Activated T-helper 17 cell treated with anti-CD3 and anti-CD28 coated beads, Interleukin-2, amount 50 U/mL, for 72 hours (primary cell): ENCODE data around the gene CREB5. TPM values are rescaled to one million over a fixed set of nuclear protein-coding genes. Genes with fewer than 3 reads are reported as not detected.

Source experiments
- ATAC-seq: fragments of 150-1000 bp; cut with Tn5 transposase; replicated peaks from 2 replicates; pipeline ENCODE4 v1.10.0; 2021; ENCODE audit warnings: mild to moderate bottlenecking, moderate library complexity
- H3K27ac Mint-ChIP-seq: one replicate; pipeline ENCODE4 v1.8.0; 2022; ENCODE audit warnings: mixed read lengths
- H3K27me3 Mint-ChIP-seq: one replicate; pipeline ENCODE4 v1.8.0; 2022; ENCODE audit warnings: mixed read lengths
- H3K36me3 Mint-ChIP-seq: one replicate; pipeline ENCODE4 v1.8.0; 2022; ENCODE audit warnings: low read depth, mild to moderate bottlenecking, mixed read lengths
- H3K4me1 Mint-ChIP-seq: one replicate; pipeline ENCODE4 v1.8.0; 2022; ENCODE audit warnings: mixed read lengths
- H3K4me3 Mint-ChIP-seq: one replicate; pipeline ENCODE4 v1.8.0; 2022; ENCODE audit warnings: mild to moderate bottlenecking, mixed read lengths
- H3K9me3 Mint-ChIP-seq: one replicate; pipeline ENCODE4 v1.8.0; 2022; ENCODE audit warnings: mixed read lengths
- total RNA-seq, 2 donors: library from RNA; stranded (reverse); gene quantifications; one replicate each; pipeline ENCODE4 v1.2.3, GENCODE V29; 2022

The CREB5 gene
- total RNA-seq, 2 donors from 2014 or later, result 0.02 TPM; not detected in 1

DNA sequence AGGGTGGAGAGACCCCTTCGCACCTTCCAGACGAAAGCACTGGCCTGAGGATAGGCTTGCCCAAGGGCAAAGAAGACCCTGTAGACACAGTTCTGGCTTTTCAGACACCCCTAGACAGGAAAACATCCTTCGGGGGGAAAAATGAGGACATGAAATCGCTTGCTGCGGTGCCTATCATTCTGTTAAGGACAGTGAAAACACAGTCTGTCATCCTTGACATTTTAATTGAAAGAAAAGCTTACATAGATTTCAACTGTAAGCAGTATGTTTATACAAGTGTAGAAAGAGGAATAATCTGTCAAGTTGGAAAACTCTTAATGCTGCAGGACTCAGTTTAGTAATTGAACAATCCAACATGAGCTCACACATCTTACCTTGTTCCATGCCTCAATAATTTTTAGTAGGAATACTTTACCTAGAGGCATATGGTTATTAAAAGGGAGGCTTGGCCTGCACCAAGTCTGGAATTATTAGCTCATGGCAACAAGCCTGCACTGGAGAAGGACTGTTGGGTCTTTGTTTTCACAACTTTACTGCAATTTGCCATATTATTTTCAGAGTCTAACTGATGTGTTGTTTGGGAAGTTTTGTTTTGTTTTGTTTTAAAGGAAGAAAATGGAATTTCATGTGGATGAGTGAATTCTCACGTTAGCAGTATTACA, 302.3 kb downstream of the CREB5 start:
- Mint-ChIP-seq H3K27me3 (no peaks in the 10 kb centered on the region), H3K27ac (no peak overlapping the region), H3K9me3 (no peaks in the 10 kb centered on the region), H3K4me3 (no peak overlapping the region), H3K4me1 (no peaks in the 10 kb centered on the region), H3K36me3 (no peaks in the 10 kb centered on the region)
- ATAC-seq, result no peak

- no peaks in the 10 kb centered on the region for H3K27me3 Mint-ChIP-seq
- H3K36me3 Mint-ChIP-seq, result no peaks in the 10 kb centered on the region
- no peak overlapping the region for H3K4me3 Mint-ChIP-seq
- H3K9me3 Mint-ChIP-seq, result no peaks in the 10 kb centered on the region
- ATAC-seq, result no peak
- no peaks in the 10 kb centered on the region for H3K4me1 Mint-ChIP-seq
- no peak overlapping the region for H3K27ac Mint-ChIP-seq
Measured at GRCh38 chr7:28717445-28718054, 305.2 kb downstream of the CREB5 start.

GRCh38 chr7:28718055-28718481, 305.8 kb downstream of the CREB5 start:
- Mint-ChIP-seq H3K9me3 (no peaks in the 10 kb centered on the region), H3K27ac (no peak overlapping the region), H3K36me3 (no peaks in the 10 kb centered on the region), H3K27me3 (no peaks in the 10 kb centered on the region), H3K4me3 (no peak overlapping the region), H3K4me1 (no peaks in the 10 kb centered on the region)
- no peak for ATAC-seq

DNA sequence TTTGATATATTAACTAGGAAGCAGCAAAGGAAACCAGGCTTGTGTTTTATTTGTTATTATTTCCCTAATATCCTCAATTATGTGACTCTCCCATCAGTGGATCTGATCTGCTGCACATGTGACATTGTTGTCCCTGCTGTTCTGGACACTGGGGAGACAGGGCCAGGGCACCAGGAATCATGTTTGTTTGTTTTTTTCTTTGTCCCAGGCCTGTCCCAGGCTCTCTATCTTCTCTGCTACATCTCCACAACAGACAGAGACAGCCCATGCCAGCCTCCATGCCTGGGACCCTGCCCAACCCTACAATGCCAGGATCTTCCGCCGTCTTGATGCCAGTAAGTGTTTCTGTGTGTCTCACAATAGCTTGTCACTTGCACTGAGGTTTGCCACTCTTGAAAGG, 306.2 kb downstream of the CREB5 start:
- H3K36me3 Mint-ChIP-seq, result no peaks in the 10 kb centered on the region
- no peak overlapping the region for H3K4me3 Mint-ChIP-seq
- ATAC-seq, result no peak
- no peak overlapping the region for H3K27ac Mint-ChIP-seq
- H3K9me3 Mint-ChIP-seq, result no peaks in the 10 kb centered on the region
- H3K27me3 Mint-ChIP-seq, result no peaks in the 10 kb centered on the region
- no peaks in the 10 kb centered on the region for H3K4me1 Mint-ChIP-seq

DNA sequence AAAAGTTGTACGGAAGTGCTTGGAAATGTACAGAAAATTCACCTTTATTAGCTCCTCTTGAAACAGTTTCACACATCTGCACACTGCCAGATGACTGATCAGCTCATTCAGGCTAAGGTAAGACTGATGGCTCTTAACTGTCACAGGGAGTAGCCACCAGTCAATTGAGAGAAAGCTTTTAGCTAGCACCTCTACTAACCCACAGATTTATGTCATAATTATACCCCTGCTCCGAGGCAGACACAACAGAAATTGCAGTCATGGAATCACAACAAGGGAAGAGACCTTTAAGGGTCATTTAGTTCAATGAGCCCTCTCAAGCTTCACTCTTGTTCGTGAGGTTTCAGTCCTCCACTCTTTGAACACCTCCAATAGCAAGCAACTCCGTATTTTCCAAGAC, 310.4 kb downstream of the CREB5 start:
- no peak overlapping the region for H3K27ac Mint-ChIP-seq
- no peaks in the 10 kb centered on the region for H3K27me3 Mint-ChIP-seq
- H3K9me3 Mint-ChIP-seq, result no peaks in the 10 kb centered on the region

DNA sequence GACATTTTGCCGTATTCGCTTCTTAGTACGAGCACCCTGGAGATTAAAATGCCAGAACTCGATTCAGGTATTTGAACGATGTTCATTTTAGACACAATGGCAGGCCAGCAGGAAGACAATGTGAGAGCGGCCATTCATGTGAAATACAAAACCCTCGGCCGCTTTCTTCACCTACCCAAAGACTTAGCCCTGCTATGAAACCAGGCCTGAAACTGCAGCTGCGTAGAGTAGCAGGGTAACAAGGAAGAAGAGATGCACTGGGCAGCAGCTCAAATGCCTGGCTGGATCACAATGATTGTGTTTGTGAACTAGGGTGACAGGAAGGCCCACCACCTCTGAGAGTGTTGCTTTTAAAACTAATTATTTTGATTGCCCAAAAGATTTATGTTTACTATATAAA, 311.0 kb downstream of the CREB5 start:
- Mint-ChIP-seq H3K9me3 (no peaks in the 10 kb centered on the region), H3K27ac (no peak overlapping the region), H3K4me3 (no peak overlapping the region), H3K4me1 (no peaks in the 10 kb centered on the region), H3K27me3 (no peaks in the 10 kb centered on the region), H3K36me3 (no peaks in the 10 kb centered on the region)
- ATAC-seq, result no peak

More for the DNA sequence above, 310.4 kb downstream of the CREB5 start:
- ATAC-seq, result no peak
- no peaks in the 10 kb centered on the region for H3K4me1 Mint-ChIP-seq
- no peak overlapping the region for H3K4me3 Mint-ChIP-seq
- no peaks in the 10 kb centered on the region for H3K36me3 Mint-ChIP-seq

DNA sequence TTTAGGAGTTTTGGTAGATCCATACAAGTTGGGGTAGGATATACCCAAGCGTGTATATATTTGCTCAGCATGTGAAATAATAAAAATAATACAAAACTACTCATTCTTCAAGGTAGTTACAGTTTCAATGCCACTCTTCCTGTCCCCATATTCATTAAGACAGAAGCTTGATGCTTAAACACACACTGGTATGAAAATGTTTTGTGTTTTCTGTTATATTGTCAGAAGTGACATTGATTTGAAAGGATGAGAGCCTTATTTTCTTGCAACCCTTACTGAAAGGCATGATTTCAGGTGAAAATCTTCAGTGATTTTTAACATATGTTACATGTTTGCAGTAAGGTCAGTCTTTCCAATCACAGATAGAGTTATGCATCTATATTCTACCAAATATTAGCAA, 312.2 kb downstream of the CREB5 start:
- Mint-ChIP-seq H3K27ac (no peak overlapping the region), H3K4me3 (no peak overlapping the region), H3K9me3 (no peaks in the 10 kb centered on the region), H3K4me1 (no peaks in the 10 kb centered on the region), H3K36me3 (no peaks in the 10 kb centered on the region), H3K27me3 (no peaks in the 10 kb centered on the region)
- no peak for ATAC-seq

GRCh38 chr7:28725045-28725642, 312.8 kb downstream of the CREB5 start:
- no peaks in the 10 kb centered on the region for H3K9me3 Mint-ChIP-seq
- H3K27ac Mint-ChIP-seq, result no peak overlapping the region
- no peaks in the 10 kb centered on the region for H3K36me3 Mint-ChIP-seq
- H3K4me1 Mint-ChIP-seq, result no peaks in the 10 kb centered on the region
- no peak for ATAC-seq
- no peaks in the 10 kb centered on the region for H3K27me3 Mint-ChIP-seq
- no peak overlapping the region for H3K4me3 Mint-ChIP-seq

DNA sequence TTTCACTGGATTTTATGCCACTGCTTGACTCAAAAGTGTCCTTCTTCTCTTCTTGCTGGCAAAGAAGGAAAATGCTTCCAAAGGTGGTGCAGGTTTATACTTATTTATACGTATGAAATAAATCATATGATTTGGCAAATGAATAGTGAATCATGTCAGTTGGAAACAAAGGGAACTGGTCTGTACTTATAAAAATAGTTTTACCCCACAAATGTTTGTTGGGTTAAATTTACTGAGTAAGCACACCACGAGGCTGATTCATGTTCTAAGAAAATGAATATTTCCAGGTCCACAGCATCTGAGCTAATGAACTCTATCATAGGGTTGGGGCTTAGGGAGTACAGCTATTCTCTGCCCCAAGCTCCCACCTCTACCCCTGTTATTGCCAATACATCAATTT, 313.6 kb downstream of the CREB5 start:
- Mint-ChIP-seq H3K4me3 (no peak overlapping the region), H3K4me1 (no peaks in the 10 kb centered on the region), H3K36me3 (no peaks in the 10 kb centered on the region), H3K27me3 (no peaks in the 10 kb centered on the region), H3K27ac (no peak overlapping the region), H3K9me3 (no peaks in the 10 kb centered on the region)
- ATAC-seq, result no peak

GRCh38 chr7:28726555-28726954, 314.2 kb downstream of the CREB5 start:
- Mint-ChIP-seq H3K4me1 (no peaks in the 10 kb centered on the region), H3K27ac (no peak overlapping the region), H3K27me3 (no peaks in the 10 kb centered on the region), H3K9me3 (no peaks in the 10 kb centered on the region), H3K36me3 (no peaks in the 10 kb centered on the region), H3K4me3 (no peak overlapping the region)
- ATAC-seq, result no peak

- Mint-ChIP-seq H3K27me3 (peaks cover 3% of the 10 kb centered on the region), H3K36me3 (no peaks in the 10 kb centered on the region), H3K9me3 (no peaks in the 10 kb centered on the region), H3K4me1 (no peaks in the 10 kb centered on the region), H3K4me3 (no peak overlapping the region), H3K27ac (no peak overlapping the region)
- no peak for ATAC-seq
Measured at GRCh38 chr7:28729281-28729680, 317.0 kb downstream of the CREB5 start.

- Mint-ChIP-seq H3K4me3 (no peak overlapping the region), H3K27me3 (peaks cover 3% of the 10 kb centered on the region), H3K27ac (no peak overlapping the region), H3K9me3 (no peaks in the 10 kb centered on the region), H3K36me3 (no peaks in the 10 kb centered on the region), H3K4me1 (no peaks in the 10 kb centered on the region)
- no peak for ATAC-seq
Measured at GRCh38 chr7:28729727-28730126, 317.4 kb downstream of the CREB5 start.

DNA sequence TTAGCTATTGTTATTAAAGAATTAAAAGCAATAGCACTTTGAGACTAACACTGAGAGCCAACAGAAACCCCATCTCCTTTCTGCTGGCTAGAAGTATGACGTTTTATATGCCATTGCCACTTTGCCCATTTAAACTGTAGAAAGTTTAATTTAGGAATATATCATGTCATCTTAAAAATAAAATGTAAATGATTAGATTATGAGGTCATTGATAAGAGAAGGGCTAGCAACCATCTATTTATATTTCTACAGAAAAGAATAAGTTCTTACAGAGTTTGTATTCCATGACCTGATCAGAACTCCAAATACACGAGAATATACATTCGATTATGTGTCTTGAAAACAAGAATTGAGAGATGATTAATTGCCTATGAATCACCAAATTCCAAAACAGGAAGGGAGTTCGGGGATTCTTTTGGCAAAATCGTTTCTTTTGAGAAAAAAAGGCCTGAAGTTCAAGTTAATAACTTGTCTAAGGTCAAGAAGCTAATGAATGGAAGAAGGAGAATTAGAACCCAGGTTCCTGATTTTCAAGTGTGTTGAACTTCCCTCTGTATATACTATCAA, 318.9 kb downstream of the CREB5 start:
- Mint-ChIP-seq H3K9me3 (no peaks in the 10 kb centered on the region), H3K36me3 (no peaks in the 10 kb centered on the region), H3K27me3 (peaks cover 3% of the 10 kb centered on the region), H3K4me1 (no peaks in the 10 kb centered on the region), H3K4me3 (no peak overlapping the region), H3K27ac (no peak overlapping the region)
- no peak for ATAC-seq

DNA sequence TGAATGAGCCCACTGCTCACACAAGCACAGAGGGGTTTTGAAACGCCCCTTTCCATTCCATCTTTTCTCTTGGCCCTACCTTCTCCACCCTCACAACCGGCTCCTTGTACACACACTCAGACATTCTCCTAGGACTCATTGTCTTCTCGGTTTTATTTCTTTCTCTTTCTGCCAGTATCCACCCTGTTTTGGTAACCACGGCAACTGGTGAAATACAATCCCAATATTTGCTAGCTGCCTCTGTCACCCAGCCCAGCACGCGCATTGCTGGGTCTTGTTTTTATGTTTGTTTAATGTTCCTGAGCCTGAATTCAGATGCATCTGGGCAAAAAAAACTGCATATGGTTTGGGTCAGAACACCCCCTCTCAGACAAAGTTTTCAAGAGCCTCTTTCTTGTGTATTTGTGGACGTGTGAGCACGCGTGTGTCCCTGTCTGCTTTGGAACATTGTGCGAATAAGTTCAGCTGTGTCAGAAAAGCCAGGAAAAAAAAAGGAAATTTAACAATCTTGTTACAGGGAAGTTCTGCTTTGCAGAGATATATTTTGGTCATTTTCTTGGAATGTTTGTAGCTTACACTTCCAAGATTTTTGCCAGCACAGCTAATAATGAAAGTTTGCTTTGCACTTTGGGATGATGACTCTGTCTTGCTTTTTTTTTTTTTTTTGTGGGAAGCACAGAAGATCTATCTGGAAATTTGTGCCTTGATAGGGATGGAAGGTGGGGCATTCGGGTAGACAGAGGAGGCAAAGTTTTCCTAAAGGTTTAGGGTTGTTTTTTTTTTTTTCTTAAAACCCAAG, 320.0 kb downstream of the CREB5 start:
- Mint-ChIP-seq H3K27ac (no peak overlapping the region), H3K27me3 (peaks cover 3% of the 10 kb centered on the region), H3K4me3 (no peak overlapping the region), H3K9me3 (no peaks in the 10 kb centered on the region), H3K36me3 (no peaks in the 10 kb centered on the region), H3K4me1 (no peaks in the 10 kb centered on the region)
- no peak for ATAC-seq
